ENCODE data around the gene PARVB. TPM values are rescaled to one million over a fixed set of nuclear protein-coding genes. Genes with fewer than 3 reads are reported as not detected.

PARVB gene
- total RNA-seq, 1 donor from 2014 or later: 94.6 TPM

- no peak for DNase-seq (ENCODE audit: low read depth)
- H3K27me3 ChIP-seq (ENCODE audit: control insufficient read depth, insufficient read depth, low read length): no peaks in the 10 kb centered on the region
- H3K4me3 ChIP-seq (ENCODE audit: low read depth, low read length): no peak overlapping the region
- no peaks in the 10 kb centered on the region for H3K36me3 ChIP-seq (ENCODE audit: control insufficient read depth, insufficient read depth, low read length)
- TF ChIP-seq CTCF (IDR thresholded peaks at IDR 0.05; ENCODE audit: insufficient read depth, low read length, poor library complexity, severe bottlenecking): no peak
These were observed 5.5 kb upstream of the PARVB start for GRCh38 chr22:44018594-44018993.

GRCh38 chr22:44019416-44019815 is 4.7 kb upstream of the PARVB start:
- no peaks in the 10 kb centered on the region for H3K36me3 ChIP-seq (ENCODE audit: control insufficient read depth, insufficient read depth, low read length)
- TF ChIP-seq CTCF (IDR thresholded peaks at IDR 0.05; ENCODE audit: insufficient read depth, low read length, poor library complexity, severe bottlenecking): no peak
- H3K27me3 ChIP-seq (ENCODE audit: control insufficient read depth, insufficient read depth, low read length): no peaks in the 10 kb centered on the region
- H3K4me3 ChIP-seq (ENCODE audit: low read depth, low read length): no peak overlapping the region
- DNase-seq (ENCODE audit: low read depth): no peak

GRCh38 chr22:44019846-44020245 is 4.3 kb upstream of the PARVB start:
- Histone ChIP-seq H3K36me3 (ENCODE audit: control insufficient read depth, insufficient read depth, low read length) (no peaks in the 10 kb centered on the region), H3K27me3 (ENCODE audit: control insufficient read depth, insufficient read depth, low read length) (no peaks in the 10 kb centered on the region), H3K4me3 (ENCODE audit: low read depth, low read length) (no peak overlapping the region)
- TF ChIP-seq CTCF (IDR thresholded peaks at IDR 0.05; ENCODE audit: insufficient read depth, low read length, poor library complexity, severe bottlenecking): no peak
- DNase-seq (ENCODE audit: low read depth): no peak

GRCh38 chr22:44020981-44021380 is 3.1 kb upstream of the PARVB start:
- H3K36me3 ChIP-seq (ENCODE audit: control insufficient read depth, insufficient read depth, low read length): no peaks in the 10 kb centered on the region
- H3K4me3 ChIP-seq (ENCODE audit: low read depth, low read length): no peak overlapping the region
- no peak for TF ChIP-seq CTCF (IDR thresholded peaks at IDR 0.05; ENCODE audit: insufficient read depth, low read length, poor library complexity, severe bottlenecking)
- no peak for DNase-seq (ENCODE audit: low read depth)
- no peaks in the 10 kb centered on the region for H3K27me3 ChIP-seq (ENCODE audit: control insufficient read depth, insufficient read depth, low read length)

GRCh38 chr22:44023404-44024287 is 456 bp upstream of the PARVB start:
- no peak for DNase-seq (ENCODE audit: low read depth)
- no peak for TF ChIP-seq CTCF (IDR thresholded peaks at IDR 0.05; ENCODE audit: insufficient read depth, low read length, poor library complexity, severe bottlenecking)
- Histone ChIP-seq H3K27me3 (ENCODE audit: control insufficient read depth, insufficient read depth, low read length) (no peaks in the 10 kb centered on the region), H3K4me3 (ENCODE audit: low read depth, low read length) (peak overlapping the region; percentile 48), H3K36me3 (ENCODE audit: control insufficient read depth, insufficient read depth, low read length) (no peaks in the 10 kb centered on the region)
